Calu3 (cell line): ENCODE results near the gene PLEKHG2. TPM values are rescaled to one million over a fixed set of nuclear protein-coding genes. Genes with fewer than 3 reads are reported as not detected.

ENCODE experiments used
- BruUV-seq: library from RNA; stranded (reverse); fragments of 400-500 nt; replicated peaks from 2 replicates; lab custom pipeline; 2021; lab: Mats Ljungman, UMichigan
- CTCF ChIA-PET: fragments of 300-600 bp; sonication (Branson Sonifier 250); formaldehyde crosslinking; loops from one replicate; lab custom pipeline; 2022; ENCODE audit warnings: antibody characterized with exemption; lab: Charles Lee
- DNase-seq: peaks from one replicate; pipeline ENCODE4 v3.0.0; 2022
- H3K27ac Mint-ChIP-seq: one replicate; pipeline ENCODE4 v1.8.0; 2022; ENCODE audit warnings: mixed read lengths; ENCODE audit not compliant: unreplicated experiment
- H3K27me3 Mint-ChIP-seq: one replicate; pipeline ENCODE4 v1.8.0; 2022; ENCODE audit warnings: mixed read lengths; ENCODE audit not compliant: unreplicated experiment
- H3K36me3 Mint-ChIP-seq: one replicate; pipeline ENCODE4 v1.8.0; 2022; ENCODE audit warnings: mild to moderate bottlenecking, moderate library complexity, mixed read lengths; ENCODE audit not compliant: insufficient read depth, unreplicated experiment
- H3K4me1 Mint-ChIP-seq: one replicate; pipeline ENCODE4 v1.8.0; 2022; ENCODE audit warnings: mild to moderate bottlenecking, low read depth, mixed read lengths; ENCODE audit not compliant: unreplicated experiment
- H3K4me3 Mint-ChIP-seq: one replicate; pipeline ENCODE4 v1.8.0; 2022; ENCODE audit warnings: mild to moderate bottlenecking, low read depth, moderate library complexity, mixed read lengths; ENCODE audit not compliant: unreplicated experiment
- H3K9me3 Mint-ChIP-seq: one replicate; pipeline ENCODE4 v1.8.0; 2022; ENCODE audit warnings: low read depth, mixed read lengths; ENCODE audit not compliant: unreplicated experiment
- CTCF ChIP-seq: fragments of 200-600 bp; IDR thresholded peaks from one replicate; pipeline ENCODE4 v1.8.0; 2022; ENCODE audit warnings: antibody characterized with exemption; ENCODE audit not compliant: unreplicated experiment
- intact Hi-C: fragments of 100-400 bp; cut with micrococcal nuclease; formaldehyde crosslinking; loops from one replicate; pipeline ENCODE4 v1.10.0; 2022; ENCODE audit not compliant: unreplicated experiment
- total RNA-seq: library from RNA; stranded (reverse); gene quantifications from 2 replicates; pipeline ENCODE4 v1.2.3, GENCODE V29; 2022

Gene PLEKHG2
- total RNA-seq, 1 experiment from 2014 or later = 65.3 TPM

GRCh38 chr19:39384839-39385568 lies 27.5 kb upstream of the PLEKHG2 start:
- no peak for TF ChIP-seq CTCF
- CTCF ChIA-PET = interaction anchor here (0.7 kb wide), 1 partner anchor 18 kb away, joined by 4 read pairs; no protein-coding TSS in a partner anchor
- Mint-ChIP-seq H3K4me1 (peaks cover 6% of the 10 kb centered on the region), H3K9me3 (no peaks in the 10 kb centered on the region), H3K4me3 (no peak overlapping the region), H3K36me3 (peaks cover 80% of the 10 kb centered on the region), H3K27ac (no peak overlapping the region), H3K27me3 (no peaks in the 10 kb centered on the region)
- TSS peak; percentile 45 for BruUV-seq
- no peak for DNase-seq
- intact Hi-C loops = no loop called here

GRCh38 chr19:39385629-39386411 lies 26.6 kb upstream of the PLEKHG2 start:
- no peak overlapping the region for H3K4me3 Mint-ChIP-seq
- peaks cover 8% of the 10 kb centered on the region for H3K4me1 Mint-ChIP-seq
- CTCF ChIA-PET = no interaction called here
- TF ChIP-seq CTCF = no peak
- no peak for DNase-seq
- H3K27ac Mint-ChIP-seq = peak overlapping the region; percentile 2
- H3K27me3 Mint-ChIP-seq = no peaks in the 10 kb centered on the region
- intact Hi-C loops = no loop called here
- no peaks in the 10 kb centered on the region for H3K9me3 Mint-ChIP-seq
- TSS peak; percentile 14 for BruUV-seq
- H3K36me3 Mint-ChIP-seq = peaks cover 86% of the 10 kb centered on the region

GRCh38 chr19:39386557-39386956 lies 25.9 kb upstream of the PLEKHG2 start:
- H3K36me3 Mint-ChIP-seq = peaks cover 89% of the 10 kb centered on the region
- intact Hi-C loops = no loop called here

GRCh38 chr19:39388657-39389056 lies 23.8 kb upstream of the PLEKHG2 start:
- no peak for DNase-seq
- Mint-ChIP-seq H3K27me3 (no peaks in the 10 kb centered on the region), H3K4me3 (no peak overlapping the region), H3K27ac (peak overlapping the region; percentile 95), H3K9me3 (no peaks in the 10 kb centered on the region), H3K36me3 (peaks cover 92% of the 10 kb centered on the region), H3K4me1 (peaks cover 21% of the 10 kb centered on the region)
- CTCF ChIA-PET = no interaction called here
- TF ChIP-seq CTCF = no peak
- BruUV-seq = no TSS peak
- intact Hi-C loops = no loop called here

More at GRCh38 chr19:39386557-39386956, 25.9 kb upstream of the PLEKHG2 start:
- CTCF ChIA-PET = no interaction called here
- H3K27me3 Mint-ChIP-seq = no peaks in the 10 kb centered on the region
- peaks cover 15% of the 10 kb centered on the region for H3K4me1 Mint-ChIP-seq
- H3K4me3 Mint-ChIP-seq = no peak overlapping the region
- no peak for DNase-seq
- peak overlapping the region; percentile 2 for H3K27ac Mint-ChIP-seq
- no peak for TF ChIP-seq CTCF
- H3K9me3 Mint-ChIP-seq = no peaks in the 10 kb centered on the region
- BruUV-seq = no TSS peak
